H1 (cell line): Measurements from ENCODE around the gene MRPS25. TPM values are rescaled to one million over a fixed set of nuclear protein-coding genes. Genes with fewer than 3 reads are reported as not detected.

Source experiments
- CTCF ChIA-PET: fragments of 300-600 bp; sonication (Branson Sonifier 250); formaldehyde crosslinking; loops from one replicate; lab custom pipeline; 2021; ENCODE audit not compliant: partially characterized antibody; lab: Charles Lee
- POLR2A ChIA-PET: fragments of 300-600 bp; sonication (Branson Sonifier 250); formaldehyde crosslinking; loops from one replicate; lab custom pipeline; 2021; ENCODE audit warnings: inconsistent platforms; ENCODE audit not compliant: partially characterized antibody; lab: Charles Lee
- DNase-seq, 2 experiments: peaks; one replicate each; pipeline versions ENCODE4 v3.0.0 to v3.0.0-alpha.2; 2010 to 2022; ENCODE audit warnings: low spot score in 2 of 2, low read depth in 1 of 2, mixed read lengths in 1 of 2
- FAIRE-seq: peaks from 2 replicates; lab custom pipeline; 2011; peaks lifted over from hg19 to GRCh38; lab: Jason Lieb, UNC
- H2AFZ ChIP-seq: 2 replicates; pipeline ENCODE4 v1.8.1; 2012; ENCODE audit warnings: low read length, inconsistent platforms
- H2AK5ac ChIP-seq: 2 replicates; pipeline ENCODE4 v1.6.1; 2013; ENCODE audit warnings: low read depth, low read length
- H2BK120ac ChIP-seq: replicated peaks from 2 replicates; pipeline ENCODE3; 2013; ENCODE audit warnings: low read depth, low read length, inconsistent platforms
- H2BK12ac ChIP-seq: 2 replicates; pipeline ENCODE4 v1.6.1; 2013; ENCODE audit warnings: low read depth, low read length
- H2BK15ac ChIP-seq: 2 replicates; pipeline ENCODE4 v1.6.1; 2013; ENCODE audit warnings: low read length
- H2BK20ac ChIP-seq: 2 replicates; pipeline ENCODE4 v1.6.1; 2013; ENCODE audit warnings: low read length
- H2BK5ac ChIP-seq: 2 replicates; pipeline ENCODE4 v1.6.1; 2013; ENCODE audit warnings: low read depth, low read length
- H3K14ac ChIP-seq: 2 replicates; pipeline ENCODE4 v1.6.1; 2013; ENCODE audit warnings: inconsistent platforms; ENCODE audit not compliant: insufficient read length
- H3K18ac ChIP-seq: 2 replicates; pipeline ENCODE4 v1.6.1; 2013; ENCODE audit warnings: low read length; ENCODE audit errors: extremely low read depth
- H3K23ac ChIP-seq: 2 replicates; pipeline ENCODE4 v1.6.1; 2013; ENCODE audit warnings: inconsistent platforms; ENCODE audit not compliant: insufficient read length
- H3K23me2 ChIP-seq: 2 replicates; pipeline ENCODE4 v1.6.1; 2013; ENCODE audit warnings: low read depth, low read length
- H3K27ac ChIP-seq: 2 replicates; pipeline ENCODE4 v1.6.1; 2011; ENCODE audit warnings: low read depth, low read length, inconsistent platforms
- H3K27me3 ChIP-seq, 4 experiments: replicated peaks in 1 of 4; 1 replicate in 1 of 4; 2 replicates in 3 of 4; pipeline versions ENCODE4 v1.6.1 to v1.8.1; 2011 to 2013; ENCODE audit warnings: low read length in 3 of 4, mild to moderate bottlenecking in 3 of 4, inconsistent platforms in 2 of 4, mixed read lengths in 2 of 4, moderate library complexity in 1 of 4; ENCODE audit not compliant: control insufficient read depth in 3 of 4, insufficient read depth in 3 of 4; ENCODE audit errors: extremely low read depth in 1 of 4
- H3K36me3 ChIP-seq, 4 experiments: 2 replicates each; pipeline versions ENCODE4 v1.6.1 to v1.8.1; 2011 to 2013; ENCODE audit warnings: mild to moderate bottlenecking in 4 of 4, low read length in 3 of 4, moderate library complexity in 2 of 4, control low read depth in 1 of 4, inconsistent platforms in 1 of 4; ENCODE audit not compliant: insufficient read depth in 4 of 4, control insufficient read depth in 2 of 4
- H3K4ac ChIP-seq: replicated peaks from 2 replicates; pipeline ENCODE3; 2013; ENCODE audit warnings: low read length, low read depth, mixed read lengths, inconsistent platforms; ENCODE audit not compliant: insufficient read length
- H3K4me1 ChIP-seq, 4 experiments: replicated peaks in 1 of 4; 1 replicate in 1 of 4; 2 replicates in 3 of 4; pipeline versions ENCODE4 v1.6.1 to v1.8.1; 2011 to 2013; ENCODE audit warnings: low read length in 3 of 4, inconsistent platforms in 2 of 4, mixed read lengths in 1 of 4; ENCODE audit not compliant: insufficient read depth in 4 of 4, control insufficient read depth in 3 of 4
- H3K4me2 ChIP-seq, 2 experiments: 2 replicates each; pipeline versions ENCODE4 v1.6.1 to v1.8.1; 2011 to 2013; ENCODE audit warnings: low read depth in 2 of 2, low read length in 2 of 2, control low read depth in 1 of 2, inconsistent platforms in 1 of 2, mild to moderate bottlenecking in 1 of 2; ENCODE audit not compliant: insufficient read depth in 1 of 2
- H3K4me3 ChIP-seq, 4 experiments: fragments of 200-600, 300-600 bp in 1 of 4; sonication (generic), shearing (Covaris generic), sonication (Bioruptor Twin) in 1 of 4; 2 replicates each; pipeline versions ENCODE4 v1.5.1 to v1.8.1; 2011 to 2016; ENCODE audit warnings: low read length in 4 of 4, low read depth in 3 of 4, control low read depth in 2 of 4, inconsistent platforms in 2 of 4, mild to moderate bottlenecking in 2 of 4, mixed read lengths in 1 of 4, moderate library complexity in 1 of 4; ENCODE audit not compliant: insufficient read depth in 2 of 4; ENCODE audit errors: extremely low read depth in 1 of 4
- H3K56ac ChIP-seq: replicated peaks from 2 replicates; pipeline ENCODE3; 2013; ENCODE audit warnings: low read depth, mild to moderate bottlenecking, mixed read lengths, low read length, inconsistent platforms; ENCODE audit not compliant: insufficient read length
- H3K79me1 ChIP-seq: 2 replicates; pipeline ENCODE4 v1.6.1; 2013; ENCODE audit warnings: low read depth, low read length, control low read depth
- H3K79me2 ChIP-seq, 2 experiments: 2 replicates each; pipeline versions ENCODE4 v1.6.1 to v1.8.1; 2012 to 2013; ENCODE audit warnings: low read length in 2 of 2, mild to moderate bottlenecking in 2 of 2, inconsistent platforms in 1 of 2; ENCODE audit not compliant: insufficient read depth in 2 of 2, control insufficient read depth in 1 of 2
- H3K9ac ChIP-seq, 4 experiments: replicated peaks in 1 of 4; 1 replicate in 1 of 4; 2 replicates in 3 of 4; pipeline versions ENCODE4 v1.6.1 to v1.8.1; 2011 to 2013; ENCODE audit warnings: low read depth in 3 of 4, low read length in 3 of 4, control low read depth in 2 of 4, mild to moderate bottlenecking in 2 of 4, moderate library complexity in 2 of 4, inconsistent platforms in 1 of 4; ENCODE audit errors: extremely low read depth in 1 of 4
- H3K9me3 ChIP-seq, 2 experiments: 2 replicates each; pipeline versions ENCODE4 v1.6.1 to v1.8.1; 2012 to 2013; ENCODE audit warnings: mild to moderate bottlenecking in 2 of 2, moderate library complexity in 2 of 2, control low read depth in 1 of 2, inconsistent platforms in 1 of 2, low read depth in 1 of 2, low read length in 1 of 2, mixed read lengths in 1 of 2; ENCODE audit not compliant: insufficient read depth in 2 of 2
- H4K20me1 ChIP-seq, 2 experiments: replicated peaks in 1 of 2; 2 replicates each; pipeline versions ENCODE3 to v1.8.1; 2011 to 2013; ENCODE audit warnings: inconsistent platforms in 2 of 2, low read length in 2 of 2, mild to moderate bottlenecking in 1 of 2; ENCODE audit not compliant: insufficient read depth in 2 of 2, control insufficient read depth in 1 of 2
- H4K5ac ChIP-seq: 2 replicates; pipeline ENCODE4 v1.6.1; 2013; ENCODE audit warnings: low read length, low read depth, mixed read lengths, inconsistent platforms; ENCODE audit not compliant: insufficient read length
- H4K8ac ChIP-seq: 2 replicates; pipeline ENCODE4 v1.8.0; 2013; ENCODE audit warnings: mild to moderate bottlenecking, moderate library complexity, low read length, inconsistent platforms; ENCODE audit not compliant: insufficient read depth; ENCODE audit errors: extremely low read depth
- H4K91ac ChIP-seq: replicated peaks from 2 replicates; pipeline ENCODE3; 2013; ENCODE audit warnings: low read length, mixed read lengths, inconsistent platforms; ENCODE audit not compliant: insufficient read length
- ASH2L ChIP-seq: fragments of 200-600, 300-600 bp; sonication (generic); IDR thresholded peaks from one replicate; pipeline ENCODE4 v1.7.1; 2017; ENCODE audit warnings: low read length
- BACH1 ChIP-seq: IDR thresholded peaks from 2 replicates; pipeline ENCODE4 v1.6.1; 2012; ENCODE audit warnings: low read length, improper control_type of control experiment
- CEBPB ChIP-seq: IDR thresholded peaks from 2 replicates; pipeline ENCODE4 v1.6.1; 2012; ENCODE audit warnings: low read depth, low read length
- CTBP2 ChIP-seq: IDR thresholded peaks from 2 replicates; pipeline ENCODE4 v1.7.0; 2011; ENCODE audit warnings: borderline replicate concordance, mild to moderate bottlenecking, moderate library complexity, mixed read lengths, low read length; ENCODE audit not compliant: insufficient read depth, insufficient read length
- GABPA ChIP-seq: IDR thresholded peaks from 2 replicates; pipeline ENCODE4 v1.6.1; 2011; ENCODE audit warnings: mild to moderate bottlenecking, low read length, moderate library complexity, borderline replicate concordance; ENCODE audit not compliant: insufficient read depth
- JUND ChIP-seq: IDR thresholded peaks from 2 replicates; pipeline ENCODE4 v1.6.1; 2011; ENCODE audit warnings: mild to moderate bottlenecking, improper control_type of control experiment, low read length
- KDM5A ChIP-seq: fragments of 200-600 bp; IDR thresholded peaks from 2 replicates; pipeline ENCODE4 v1.7.1; 2012; ENCODE audit warnings: mild to moderate bottlenecking, low read length, inconsistent platforms, mixed read lengths
- MAFK ChIP-seq: IDR thresholded peaks from 2 replicates; pipeline ENCODE4 v1.6.1; 2012; ENCODE audit warnings: low read depth, mild to moderate bottlenecking, improper control_type of control experiment, low read length
- POLR2A ChIP-seq, 2 experiments: IDR thresholded peaks; 1 replicate in 1 of 2; 2 replicates in 1 of 2; pipeline ENCODE4 v1.6.1; 2011; ENCODE audit warnings: low read depth in 2 of 2, low read length in 2 of 2, mild to moderate bottlenecking in 2 of 2; ENCODE audit errors: control extremely low read depth in 1 of 2
- RAD21 ChIP-seq, 2 experiments: IDR thresholded peaks in 1 of 2; conservative IDR thresholded peaks in 1 of 2; 2 replicates each; pipeline ENCODE4 v1.6.1; 2011; ENCODE audit warnings: low read depth in 2 of 2, low read length in 2 of 2, improper control_type of control experiment in 1 of 2, inconsistent platforms in 1 of 2, mild to moderate bottlenecking in 1 of 2, moderate library complexity in 1 of 2
- RXRA ChIP-seq: IDR thresholded peaks from 2 replicates; pipeline ENCODE4 v1.6.1; 2011; ENCODE audit warnings: low read depth, mild to moderate bottlenecking, low read length, moderate library complexity; ENCODE audit not compliant: insufficient read depth
- SIN3A ChIP-seq, 2 experiments: IDR thresholded peaks in 1 of 2; conservative IDR thresholded peaks in 1 of 2; 2 replicates each; pipeline ENCODE4 v1.6.1; 2011 to 2012; ENCODE audit warnings: low read length in 2 of 2, improper control_type of control experiment in 1 of 2, low read depth in 1 of 2, mild to moderate bottlenecking in 1 of 2
- SIX5 ChIP-seq: IDR thresholded peaks from 2 replicates; pipeline ENCODE4 v1.6.1; 2011; ENCODE audit warnings: mild to moderate bottlenecking, low read depth, low read length
- SRF ChIP-seq: IDR thresholded peaks from 2 replicates; pipeline ENCODE4 v1.6.1; 2011; ENCODE audit warnings: mild to moderate bottlenecking, low read depth, low read length, moderate library complexity
- WGBS, 2 experiments: shearing (Covaris generic) in 1 of 2; methylation state at CpG; one replicate each; pipeline versions ENCODE4 v1.1.6 to v1.1.7; 2013 to 2015; ENCODE audit warnings: low lambda C conversion rate in 2 of 2, mixed read lengths in 2 of 2, inconsistent platforms in 1 of 2, low coverage in 1 of 2, missing lambda C conversion rate in 1 of 2; ENCODE audit not compliant: insufficient replicate concordance in 2 of 2, insufficient coverage in 1 of 2, insufficient read length in 1 of 2; ENCODE audit errors: extremely low coverage in 1 of 2, missing lambda C conversion rate in 1 of 2; 5-methylcytosine and 5-hydroxymethylcytosine counted together
- polyA plus RNA-seq, 7 experiments: library from polyadenylated mRNA; depleted of rRNA in 3 of 7; stranded (reverse) in 5 of 7; unstranded in 2 of 7; fragments of >200 nt in 5 of 7; fragments of 200-250 nt in 2 of 7; gene quantifications; 1 replicate in 5 of 7; 2 replicates in 1 of 7; 4 replicates in 1 of 7; pipeline versions ENCODE4 v1.2.1 to v1.2.3, GENCODE V29; 2011 to 2013; ENCODE audit warnings: missing spikeins in 2 of 7, mixed read lengths in 2 of 7
- total RNA-seq: library from RNA; stranded (reverse); fragmentation: NEBNext Ultra II Directional; extraction: Animal tissue kit (Norgen Biotek cat#: 25700); gene quantifications from 2 replicates; pipeline ENCODE4 v1.2.1, GENCODE V29; 2021

MRPS25 gene
- total and polyA plus RNA-seq, 2 of the 8 experiments (the other 6 are each of a cell fraction or from before 2014, with no cell fraction given), result 23.0 to 56.5 TPM

DNA sequence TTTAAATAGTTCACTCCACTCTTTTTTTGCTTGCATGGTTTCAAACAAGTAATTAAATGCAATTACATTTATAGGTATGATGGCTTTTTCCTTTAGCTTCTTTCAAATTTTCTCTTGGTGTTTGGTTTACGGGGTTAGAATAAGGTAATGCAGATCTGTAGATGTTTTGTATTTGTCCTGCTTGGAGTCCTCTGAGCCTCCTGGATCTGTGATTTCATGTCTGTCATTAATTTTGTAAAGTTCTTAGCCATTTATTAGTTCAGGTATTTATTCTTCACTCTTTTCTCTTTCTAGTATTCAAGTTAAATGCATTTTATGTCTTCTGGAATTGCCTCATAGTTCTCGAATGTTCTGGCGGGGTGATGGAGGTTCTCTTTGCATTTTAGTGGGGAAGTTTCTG, 1.4 kb upstream of the MRPS25 start:
- ChIA-PET CTCF (interaction anchor here (1.2 to 2.0 kb wide), 2 partner anchors 9 to 14 kb away, joined by 4 to 11 read pairs; no protein-coding TSS in a partner anchor), POLR2A (interaction anchor here (4.0 kb wide), 1 partner anchor 14 kb away, joined by 17 read pairs; no protein-coding TSS in a partner anchor)
- DNase-seq (no peak), FAIRE-seq (no peak)
- Histone ChIP-seq H4K91ac (no peak overlapping the region), H2BK20ac (no peak overlapping the region), H2BK12ac (no peak overlapping the region), H4K8ac (no peak overlapping the region), H2BK15ac (no peak overlapping the region), H3K18ac (no peak overlapping the region), H3K4ac (no peak overlapping the region), H3K36me3 (no peaks in the 10 kb centered on the region; a peak in 1 of 8 replicates), H2AK5ac (no peak overlapping the region), H3K27ac (no peak overlapping the region), H3K4me1 (peaks cover 0 to 11% (median 6%) of the 10 kb centered on the region in 4 experiments; a peak in 5 of 7 replicates), H3K9ac (no peak overlapping the region), H3K27me3 (no peaks in the 10 kb centered on the region), H3K14ac (no peak overlapping the region), H3K23ac (no peak overlapping the region), H3K4me3 (no peak overlapping the region), H3K23me2 (peaks cover 7% of the 10 kb centered on the region; the same call in 1 of the 2 replicates), H2AFZ (no peak overlapping the region), H2BK5ac (no peak overlapping the region), H4K20me1 (peaks cover 0 to 5% of the 10 kb centered on the region in 2 experiments), H3K79me2 (peaks cover 9 to 22% of the 10 kb centered on the region in 2 experiments; a peak in 3 of 4 replicates), H3K4me2 (no peak overlapping the region), H3K56ac (no peak overlapping the region), H2BK120ac (no peak overlapping the region), H3K79me1 (peaks cover 10% of the 10 kb centered on the region), H4K5ac (no peak overlapping the region), H3K9me3 (no peaks in the 10 kb centered on the region; a peak in 1 of 4 replicates)
- WGBS, 2 experiments, result 90% methylated on average over 3 of the region's 3 CpGs; no CpG with 5 or more reads in 1 of the 2 experiments
- TF ChIP-seq CTBP2 (no peak), SIX5 (no peak), CEBPB (no peak), SRF (no peak), BACH1 (no peak), POLR2A (IDR thresholded peaks at IDR 0.05; ENCODE audit: control extremely low read depth in 1 of 2, low read depth in 2 of 2, low read length in 2 of 2) (no peak), RXRA (no peak), SIN3A (conservative IDR thresholded peaks at IDR 0.05 in 1 of 2, IDR thresholded peaks at IDR 0.05 in 1 of 2; ENCODE audit: low read depth in 1 of 2, low read length in 2 of 2) (no peak), KDM5A (no peak), ASH2L (no peak), JUND (no peak), GABPA (no peak), MAFK (no peak), RAD21 (IDR thresholded peaks at IDR 0.05 in 1 of 2, conservative IDR thresholded peaks at IDR 0.05 in 1 of 2; ENCODE audit: low read depth in 2 of 2, low read length in 2 of 2) (no peak)
